ENCODE measurements around the gene MIXL1. TPM values are rescaled to one million over a fixed set of nuclear protein-coding genes. Genes with fewer than 3 reads are reported as not detected.
"Not testable (repeated sequence)": the region's sequence is repeated elsewhere in the genome, so short reads cannot be mapped to it uniquely, and the experiment has no call there.

Gene MIXL1
- total RNA-seq = not detected
- long read RNA-seq, donor 1 = 0 reads
- long read RNA-seq, donor 2, partial matches to known transcripts = 0 of 1 reads
- long read RNA-seq, donor 2, other reads (novel, unspliced or antisense) = 1 of 1 reads

GRCh38 chr1:226223157-226223785 lies at the start of gene MIXL1:
Gene MIXL1 (plus strand): TSS chr1:226223664. CDS start chr1:226223682, 18 bp downstream.
- intact Hi-C loops (cut with DNase I) = no loop called here
- DNase-seq (ENCODE audit: low spot score) = no peak

- DNase-seq (ENCODE audit: low spot score) = no peak
- intact Hi-C loops (cut with DNase I) = no loop called here
Observed at GRCh38 chr1:226176870-226177269, 46.6 kb upstream of the MIXL1 start.

GRCh38 chr1:226181996-226182714 lies 41.3 kb upstream of the MIXL1 start:
- no peak for DNase-seq (ENCODE audit: low spot score)
- intact Hi-C loops (cut with DNase I) = no loop called here

DNA sequence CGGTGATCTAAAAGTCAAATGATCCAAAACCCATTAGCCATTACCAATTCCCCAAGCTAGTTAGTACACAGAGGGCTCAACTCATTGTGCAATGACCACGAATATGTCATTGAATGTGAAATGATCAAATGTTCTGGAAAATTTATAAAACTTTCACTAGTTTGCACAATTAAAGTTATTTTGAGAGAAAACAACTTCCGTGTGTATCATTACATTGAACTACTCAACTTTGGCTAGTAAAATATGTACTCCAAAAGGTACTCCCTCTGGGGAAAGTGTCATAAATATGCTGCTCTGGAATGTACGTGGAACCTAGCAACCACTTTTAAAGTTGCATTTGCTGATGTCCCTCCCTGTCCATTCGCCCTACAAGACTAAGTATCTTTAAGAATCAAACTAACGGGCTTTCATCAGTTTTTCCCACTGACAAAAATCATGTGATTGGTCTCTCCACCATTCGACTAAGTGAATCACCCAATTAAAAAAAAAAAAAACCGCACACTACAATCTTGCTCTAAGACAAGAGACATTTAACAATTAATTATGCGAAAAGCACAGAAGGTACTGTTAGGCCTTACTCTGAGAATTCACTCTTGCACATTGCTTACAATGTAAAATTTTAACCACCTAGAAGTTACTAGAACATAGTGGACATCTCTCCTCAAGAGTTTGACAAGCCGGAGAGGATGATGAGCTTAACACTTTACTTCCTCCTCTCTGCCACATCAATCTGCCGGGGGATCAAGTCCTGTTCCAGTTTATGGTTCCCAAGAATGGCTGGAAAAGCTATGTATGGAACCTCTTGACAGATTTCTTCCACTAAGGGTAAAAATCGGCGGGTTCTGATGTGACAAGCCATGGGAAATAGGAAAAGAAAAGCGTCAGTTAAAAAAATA lies 38.1 kb upstream of the MIXL1 start:
- DNase-seq (ENCODE audit: low spot score) = no peak
- intact Hi-C loops (cut with DNase I) = no loop called here

DNA sequence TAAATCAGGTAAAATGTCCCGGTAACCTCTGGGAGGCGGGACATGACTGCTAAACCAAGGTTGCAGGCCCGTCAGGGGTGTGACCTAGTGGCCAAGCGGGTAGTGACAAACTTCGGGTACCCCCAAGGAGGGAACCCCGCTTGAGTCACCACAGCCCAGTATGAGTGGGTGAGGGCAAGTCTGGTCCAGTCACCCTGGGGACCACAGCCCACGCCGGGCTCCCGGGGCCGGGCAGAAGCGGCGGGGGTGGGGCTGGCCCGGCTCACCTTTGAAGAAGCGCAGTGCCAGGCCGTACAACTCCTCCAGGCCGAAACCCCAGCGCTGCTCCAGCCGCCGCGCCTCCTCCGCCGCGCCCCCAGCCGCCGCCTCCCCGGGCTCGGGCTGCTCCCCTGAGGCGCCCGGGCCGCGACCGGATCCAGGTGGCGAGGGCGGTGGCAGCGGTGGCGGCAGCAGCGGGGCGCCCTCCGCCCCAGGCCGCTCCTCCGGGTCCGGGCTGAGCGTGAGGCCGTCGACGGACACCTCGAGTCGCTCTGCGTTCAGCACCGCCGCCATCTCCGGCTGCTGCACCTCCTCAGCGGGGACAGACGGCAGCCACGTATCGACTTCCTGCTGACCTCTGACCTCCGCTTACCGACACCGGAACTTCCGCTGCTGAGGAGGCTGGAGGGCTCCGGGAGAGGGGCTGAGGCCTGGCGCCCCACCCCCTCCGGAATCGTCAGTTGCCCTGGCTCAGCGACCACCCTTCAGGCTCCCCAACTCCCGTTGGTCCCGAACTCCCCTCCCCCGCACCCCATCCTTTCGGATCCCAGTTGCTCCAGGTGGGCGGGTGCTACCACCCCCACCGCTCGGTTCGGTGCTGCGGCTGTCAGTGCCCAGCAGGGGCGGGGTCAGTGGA lies 37.1 kb upstream of the MIXL1 start, which contains the start of gene ACBD3:
TSS of gene ACBD3 (minus strand) at position 618 of the 895 bp plus-strand sequence. CDS start at position 552, 66 bp downstream.
- intact Hi-C loops (cut with DNase I) = no loop called here
- peak; percentile 97 for DNase-seq (ENCODE audit: low spot score)

DNA sequence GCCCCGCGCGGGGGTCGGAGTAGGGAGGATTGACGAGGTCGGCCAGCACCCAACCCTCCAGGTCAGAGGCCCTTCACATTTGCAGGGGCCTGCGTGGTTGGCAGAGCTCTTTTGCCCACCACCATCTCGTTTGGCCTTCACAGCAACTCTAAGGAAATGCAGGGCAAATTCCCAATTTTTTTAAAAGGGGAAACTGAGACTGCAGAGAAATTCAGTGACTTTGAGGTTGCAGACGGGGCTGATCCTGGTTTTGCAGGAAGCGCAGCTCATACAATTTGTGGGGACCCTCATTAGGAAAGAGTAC lies 36.5 kb upstream of the MIXL1 start:
- DNase-seq (ENCODE audit: low spot score) = no peak

GRCh38 chr1:226187380-226187779 lies 36.1 kb upstream of the MIXL1 start:
- DNase-seq (ENCODE audit: low spot score) = no peak
- intact Hi-C loops (cut with DNase I) = no loop called here

More for the DNA sequence above, 36.5 kb upstream of the MIXL1 start:
- intact Hi-C loops (cut with DNase I) = no loop called here

GRCh38 chr1:226195144-226195543 lies 28.3 kb upstream of the MIXL1 start:
- no peak for DNase-seq (ENCODE audit: low spot score)
- intact Hi-C loops (cut with DNase I) = loop anchor here (5.0 kb wide), 2 partner anchors 68 to 73 kb away; no protein-coding TSS in a partner anchor

- intact Hi-C loops (cut with DNase I) = loop anchor here (5.0 kb wide), 2 partner anchors 73 to 78 kb away; no protein-coding TSS in a partner anchor
- no peak for DNase-seq (ENCODE audit: low spot score)
Observed at GRCh38 chr1:226199971-226200370, 23.5 kb upstream of the MIXL1 start.

DNA sequence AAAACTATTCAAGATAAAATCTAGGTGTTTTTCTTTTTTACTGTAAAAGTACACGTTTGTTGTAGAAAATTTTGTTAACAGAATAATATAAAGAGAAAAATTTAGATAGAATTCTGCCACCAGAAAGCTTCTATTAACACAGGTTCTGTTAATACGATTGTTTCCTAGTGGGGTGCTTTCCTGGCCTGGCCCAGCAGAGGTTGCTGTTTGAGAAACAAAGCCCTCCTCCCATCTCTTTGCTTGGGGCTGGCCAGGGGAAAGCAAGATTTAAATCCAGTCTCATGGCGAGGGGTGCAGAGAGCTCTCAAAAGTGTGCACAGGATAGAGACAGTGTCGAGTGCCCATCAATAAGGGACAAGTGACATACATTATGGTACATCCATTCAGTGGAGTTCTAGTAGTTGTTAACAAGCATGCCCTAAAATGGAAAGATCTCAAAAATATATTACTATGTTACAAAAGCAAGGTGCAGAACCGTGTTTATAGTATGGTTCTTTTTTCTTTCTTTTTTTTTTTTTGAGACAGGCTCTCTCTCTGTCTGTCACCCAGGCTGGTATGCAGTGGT lies 22.4 kb upstream of the MIXL1 start:
- intact Hi-C loops (cut with DNase I) = no loop called here
- DNase-seq (ENCODE audit: low spot score) = no peak

DNA sequence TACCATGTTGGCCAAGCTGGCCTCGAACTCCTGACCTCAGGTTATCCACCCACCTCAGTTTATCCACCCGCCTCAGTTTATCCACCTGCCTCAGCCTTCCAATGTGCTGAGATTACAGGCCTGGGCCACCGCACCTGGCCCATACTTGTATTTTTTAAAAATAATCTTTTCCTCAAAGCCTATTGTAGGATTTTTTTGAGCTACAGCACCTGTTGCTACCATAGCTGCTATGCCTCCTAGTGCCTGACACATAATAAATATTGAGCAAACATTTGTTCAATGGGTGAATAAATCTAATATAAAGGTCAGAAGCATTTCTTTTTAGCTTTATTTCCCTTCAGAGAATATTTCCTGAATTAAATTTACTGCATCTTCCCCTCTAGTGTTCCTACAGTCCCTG lies 21.2 kb upstream of the MIXL1 start:
- intact Hi-C loops (cut with DNase I) = no loop called here
- DNase-seq (ENCODE audit: low spot score) = no peak

GRCh38 chr1:226202666-226203065 lies 20.8 kb upstream of the MIXL1 start:
- DNase-seq (ENCODE audit: low spot score); intact Hi-C loops (cut with DNase I): not testable (repeated sequence)

DNA sequence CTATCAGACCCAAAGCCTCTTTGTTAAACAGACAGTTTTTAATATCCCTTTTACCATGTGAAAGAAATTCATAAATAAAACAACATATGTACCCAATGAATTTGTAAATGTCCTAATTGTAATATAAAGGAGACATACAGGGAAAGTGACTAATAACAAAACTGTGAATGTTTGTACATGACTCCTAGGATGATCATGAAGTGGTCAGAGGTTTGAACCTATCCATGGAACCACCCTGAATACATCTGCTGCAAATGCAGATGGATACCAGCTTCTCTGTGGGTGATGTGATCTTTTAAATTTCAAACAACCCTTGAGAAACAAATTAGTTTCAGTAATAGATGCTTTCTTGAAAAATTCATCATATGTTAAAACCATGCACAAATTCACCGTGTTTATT lies 20.2 kb upstream of the MIXL1 start:
- intact Hi-C loops (cut with DNase I) = no loop called here
- DNase-seq (ENCODE audit: low spot score) = no peak

GRCh38 chr1:226203655-226204054 lies 19.8 kb upstream of the MIXL1 start:
- DNase-seq (ENCODE audit: low spot score) = no peak
- intact Hi-C loops (cut with DNase I) = no loop called here

DNA sequence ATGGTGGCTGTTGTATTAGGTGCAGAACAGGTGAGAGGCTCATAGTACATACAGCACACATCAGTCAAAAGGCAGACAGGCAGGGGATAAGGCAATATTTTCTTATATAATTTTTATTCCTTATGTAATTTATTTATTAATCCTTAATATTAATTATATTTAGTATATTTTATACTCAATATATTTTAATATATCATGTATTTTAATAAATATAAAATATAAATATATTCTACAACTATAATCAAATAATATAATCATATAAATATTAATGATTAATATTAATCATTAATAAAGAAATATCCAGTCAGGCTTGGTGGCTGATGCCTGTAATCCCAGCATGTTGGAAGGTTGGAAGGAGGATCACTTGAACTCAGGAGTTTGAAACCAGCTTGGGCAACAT lies 19.3 kb upstream of the MIXL1 start:
- DNase-seq (ENCODE audit: low spot score) = no peak
- intact Hi-C loops (cut with DNase I) = no loop called here

DNA sequence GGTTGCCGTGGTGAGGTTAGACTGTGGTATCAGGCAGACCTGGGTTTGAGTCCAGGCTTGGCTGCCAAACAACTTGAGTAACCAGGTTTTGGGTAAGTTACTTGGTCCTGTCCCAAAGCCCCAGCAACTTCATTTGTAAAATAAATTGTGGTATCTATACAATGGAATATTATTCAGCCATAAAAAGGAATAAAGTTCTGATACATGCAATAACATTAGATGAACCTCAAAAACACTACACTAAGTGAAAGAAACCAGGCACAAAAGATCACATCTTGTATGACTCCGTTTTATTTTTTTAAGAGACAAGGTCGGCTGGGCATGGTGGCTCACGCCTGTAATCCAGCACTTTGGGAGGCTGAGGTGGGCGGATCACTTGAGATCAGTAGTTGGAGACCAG lies 16.4 kb upstream of the MIXL1 start:
- intact Hi-C loops (cut with DNase I) = no loop called here
- no peak for DNase-seq (ENCODE audit: low spot score)

DNA sequence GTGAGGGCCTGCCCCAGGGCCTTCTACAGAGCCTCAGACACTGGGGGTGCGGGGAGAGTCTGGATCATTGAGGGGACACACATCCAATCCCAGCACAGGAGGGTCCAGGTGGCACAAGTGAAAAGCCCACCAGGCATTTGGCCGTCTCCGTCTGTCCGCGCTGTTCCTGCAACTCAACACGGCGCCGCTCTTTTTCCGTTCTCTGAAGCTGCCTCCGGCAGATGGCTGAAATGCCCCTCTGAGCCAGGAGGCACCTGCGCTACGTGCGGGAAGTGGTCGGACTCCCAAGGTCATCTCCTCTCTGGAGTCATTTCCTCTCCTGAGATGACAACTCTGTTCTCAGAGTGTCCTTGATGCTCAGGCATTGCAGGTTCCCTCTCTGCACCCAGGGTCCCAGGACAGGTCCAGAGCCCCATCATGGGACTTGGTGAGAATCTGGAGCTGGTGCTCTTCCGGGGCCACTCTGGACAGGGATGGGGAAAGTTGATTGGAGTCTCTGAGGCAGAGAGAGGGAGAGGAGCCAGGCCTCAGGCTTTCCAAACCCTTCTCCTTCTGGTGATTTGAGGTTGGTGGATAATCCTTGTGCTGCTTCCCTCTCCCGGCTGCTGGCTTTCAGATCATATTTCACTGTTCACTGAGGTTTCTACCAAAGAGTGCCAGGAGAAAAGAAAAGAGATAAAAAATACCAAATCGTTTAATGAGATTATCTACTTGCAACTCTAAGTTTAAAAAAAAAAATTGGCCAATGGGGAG lies 14.0 kb upstream of the MIXL1 start:
- intact Hi-C loops (cut with DNase I) = no loop called here
- DNase-seq (ENCODE audit: low spot score) = no peak

All from posterior vena cava (tissue), 2 donors.